OCI-LY3 (cell line): ENCODE measurements around the gene COBL.

Experiments
- H2AFZ ChIP-seq: fragments of 200-600, 300-600 bp; shearing (Covaris generic); 2 replicates; pipeline ENCODE4 v1.6.0; 2014; ENCODE audit warnings: antibody characterized with exemption, low read depth, low read length
- H3K27ac ChIP-seq: fragments of 200-600, 300-600 bp; sonication (generic); 2 replicates; pipeline ENCODE4 v1.5.1; 2014; ENCODE audit warnings: mild to moderate bottlenecking, low read length, moderate library complexity, mixed read lengths
- H3K27me3 ChIP-seq: fragments of 200-600, 300-600 bp; sonication (generic); 2 replicates; pipeline ENCODE4 v1.6.1; 2014; ENCODE audit warnings: low read depth, low read length, mixed read lengths
- H3K36me3 ChIP-seq: fragments of 200-600, 300-600 bp; sonication (generic); replicated peaks from 2 replicates; pipeline ENCODE3; 2014; ENCODE audit warnings: low read depth, low read length, mixed read lengths
- H3K4me1 ChIP-seq: fragments of 300-600, 200-600 bp; sonication (generic); 2 replicates; pipeline ENCODE4 v1.6.1; 2014; ENCODE audit warnings: low read length, mixed read lengths
- H3K4me2 ChIP-seq: fragments of 200-600, 300-600 bp; sonication (generic); 2 replicates; pipeline ENCODE4 v1.6.1; 2014; ENCODE audit warnings: low read length, mixed read lengths
- H3K4me3 ChIP-seq: fragments of 300-600, 200-600 bp; sonication (generic); 2 replicates; pipeline ENCODE4 v1.5.1; 2014; ENCODE audit warnings: antibody characterized with exemption, mild to moderate bottlenecking, low read length, moderate library complexity
- H3K79me2 ChIP-seq: fragments of 300-600, 200-600 bp; shearing (Covaris generic); 2 replicates; pipeline ENCODE4 v1.6.1; 2014; ENCODE audit warnings: mild to moderate bottlenecking, low read length, mixed read lengths
- H3K9ac ChIP-seq: fragments of 300-600, 200-600 bp; shearing (Covaris generic); 2 replicates; pipeline ENCODE4 v1.6.0; 2014; ENCODE audit warnings: mild to moderate bottlenecking, low read length, moderate library complexity
- H3K9me3 ChIP-seq: fragments of 200-600, 300-600 bp; shearing (Covaris generic); 2 replicates; pipeline ENCODE4 v1.6.1; 2014; ENCODE audit warnings: low read length, mixed read lengths; ENCODE audit not compliant: insufficient read depth
- H4K20me1 ChIP-seq: fragments of 200-600, 300-600 bp; sonication (generic); 2 replicates; pipeline ENCODE4 v1.6.1; 2016; ENCODE audit warnings: low read length, mixed read lengths; ENCODE audit not compliant: insufficient read depth
- EZH2phosphoT487 ChIP-seq: fragments of 200-600 bp; shearing (Covaris generic); IDR thresholded peaks from 2 replicates; pipeline ENCODE4 v1.6.1; 2018; ENCODE audit warnings: antibody characterized with exemption, mixed run types, low read depth
- TF ChIP-seq, protein P1 (sequence below): fragments of 200-600, 300-600 bp; sonication (generic); IDR thresholded peaks from 2 replicates; pipeline ENCODE4 v1.5.1; 2014; ENCODE audit warnings: antibody characterized with exemption, low read length, low read depth

Gene COBL

DNA sequence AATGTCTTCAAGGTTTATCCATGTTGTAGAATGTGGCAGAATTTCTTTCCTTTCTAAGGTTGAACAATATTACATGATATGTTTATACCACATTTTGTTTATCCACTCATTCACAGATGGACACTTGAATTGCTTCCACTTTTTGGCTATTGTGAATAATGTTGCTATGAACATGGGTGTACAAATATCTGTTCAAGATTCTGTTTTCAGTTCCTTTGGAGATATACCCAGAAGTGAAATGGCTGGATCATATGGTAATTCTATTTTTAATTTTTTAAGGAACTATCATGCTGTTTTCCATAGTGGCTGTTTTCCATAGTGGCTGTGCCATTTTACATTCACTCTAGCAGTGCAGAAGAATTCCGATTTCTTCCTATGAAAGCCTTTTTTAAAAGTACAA is 339.2 kb downstream of the COBL start:
- no peaks in the 10 kb centered on the region for H3K79me2 ChIP-seq
- no peaks in the 10 kb centered on the region for H3K4me1 ChIP-seq
- H3K4me2 ChIP-seq = no peak overlapping the region
- no peaks in the 10 kb centered on the region for H3K36me3 ChIP-seq
- peaks cover 8% of the 10 kb centered on the region; the same call in 1 of the 2 replicates for H3K27me3 ChIP-seq
- TF ChIP-seq, protein P1, sequence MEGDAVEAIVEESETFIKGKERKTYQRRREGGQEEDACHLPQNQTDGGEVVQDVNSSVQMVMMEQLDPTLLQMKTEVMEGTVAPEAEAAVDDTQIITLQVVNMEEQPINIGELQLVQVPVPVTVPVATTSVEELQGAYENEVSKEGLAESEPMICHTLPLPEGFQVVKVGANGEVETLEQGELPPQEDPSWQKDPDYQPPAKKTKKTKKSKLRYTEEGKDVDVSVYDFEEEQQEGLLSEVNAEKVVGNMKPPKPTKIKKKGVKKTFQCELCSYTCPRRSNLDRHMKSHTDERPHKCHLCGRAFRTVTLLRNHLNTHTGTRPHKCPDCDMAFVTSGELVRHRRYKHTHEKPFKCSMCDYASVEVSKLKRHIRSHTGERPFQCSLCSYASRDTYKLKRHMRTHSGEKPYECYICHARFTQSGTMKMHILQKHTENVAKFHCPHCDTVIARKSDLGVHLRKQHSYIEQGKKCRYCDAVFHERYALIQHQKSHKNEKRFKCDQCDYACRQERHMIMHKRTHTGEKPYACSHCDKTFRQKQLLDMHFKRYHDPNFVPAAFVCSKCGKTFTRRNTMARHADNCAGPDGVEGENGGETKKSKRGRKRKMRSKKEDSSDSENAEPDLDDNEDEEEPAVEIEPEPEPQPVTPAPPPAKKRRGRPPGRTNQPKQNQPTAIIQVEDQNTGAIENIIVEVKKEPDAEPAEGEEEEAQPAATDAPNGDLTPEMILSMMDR = no peak
- no peak for TF ChIP-seq EZH2phosphoT487
- H3K9me3 ChIP-seq = no peaks in the 10 kb centered on the region
- H3K4me3 ChIP-seq = no peak overlapping the region
- H3K9ac ChIP-seq = no peak overlapping the region
- no peaks in the 10 kb centered on the region for H4K20me1 ChIP-seq
- no peak overlapping the region for H2AFZ ChIP-seq
- H3K27ac ChIP-seq = no peak overlapping the region

DNA sequence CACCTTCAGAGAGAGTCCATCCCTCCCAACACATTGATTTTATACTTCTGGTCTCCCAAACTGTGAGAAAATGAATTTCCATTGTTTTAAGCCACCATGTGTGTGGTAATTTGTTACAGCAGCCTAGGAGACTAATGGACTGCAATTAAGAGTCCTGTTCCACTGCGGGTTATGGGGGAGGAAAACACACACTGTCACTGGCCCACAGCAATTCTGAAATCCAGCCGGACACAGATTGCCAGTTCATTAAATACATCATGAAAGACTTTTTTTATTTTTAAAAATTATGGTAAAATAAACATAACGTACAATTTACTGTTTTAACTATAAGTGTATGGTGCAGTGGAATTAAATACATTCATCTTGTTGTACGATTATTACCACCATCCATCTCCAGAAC is 340.5 kb downstream of the COBL start:
- Histone ChIP-seq H3K27ac (no peak overlapping the region), H3K36me3 (no peaks in the 10 kb centered on the region), H2AFZ (no peak overlapping the region)

DNA sequence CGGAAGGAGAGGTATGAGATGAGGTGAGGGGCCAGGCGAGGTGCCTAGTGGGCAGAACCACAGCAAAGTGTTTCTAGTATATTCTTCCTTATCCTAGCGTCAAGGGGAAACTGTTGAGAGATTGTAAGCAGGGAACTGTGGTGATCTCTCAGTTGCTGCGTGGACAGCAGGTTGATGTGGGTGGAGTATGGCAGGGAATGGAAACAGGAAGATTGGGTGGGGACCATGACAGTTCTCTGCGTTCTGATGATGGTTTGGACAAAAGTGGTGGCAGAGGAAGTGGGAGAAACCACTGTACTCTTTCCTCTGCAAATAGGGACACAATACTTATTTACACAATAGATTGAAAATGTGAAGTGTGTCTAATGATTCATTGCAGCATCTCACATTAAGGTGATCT is 342.4 kb downstream of the COBL start:
- H3K4me3 ChIP-seq = no peak overlapping the region
- no peak for TF ChIP-seq EZH2phosphoT487
- TF ChIP-seq, protein P1 = no peak
- H3K4me2 ChIP-seq = no peak overlapping the region
- H3K36me3 ChIP-seq = no peaks in the 10 kb centered on the region
- H3K79me2 ChIP-seq = no peaks in the 10 kb centered on the region
- H3K27ac ChIP-seq = no peak overlapping the region
- H3K27me3 ChIP-seq = peaks cover 6% of the 10 kb centered on the region; the same call in 1 of the 2 replicates
- no peaks in the 10 kb centered on the region for H3K9me3 ChIP-seq
- H3K9ac ChIP-seq = no peak overlapping the region
- no peaks in the 10 kb centered on the region for H4K20me1 ChIP-seq
- no peaks in the 10 kb centered on the region for H3K4me1 ChIP-seq
- no peak overlapping the region for H2AFZ ChIP-seq

More for the DNA sequence above, 340.5 kb downstream of the COBL start:
- no peak overlapping the region for H3K9ac ChIP-seq
- H3K4me3 ChIP-seq = no peak overlapping the region
- H3K4me2 ChIP-seq = no peak overlapping the region
- H3K9me3 ChIP-seq = no peaks in the 10 kb centered on the region
- TF ChIP-seq, protein P1 = no peak
- no peak for TF ChIP-seq EZH2phosphoT487
- H3K79me2 ChIP-seq = no peaks in the 10 kb centered on the region
- no peaks in the 10 kb centered on the region for H4K20me1 ChIP-seq
- peaks cover 8% of the 10 kb centered on the region; the same call in 1 of the 2 replicates for H3K27me3 ChIP-seq
- H3K4me1 ChIP-seq = no peaks in the 10 kb centered on the region

DNA sequence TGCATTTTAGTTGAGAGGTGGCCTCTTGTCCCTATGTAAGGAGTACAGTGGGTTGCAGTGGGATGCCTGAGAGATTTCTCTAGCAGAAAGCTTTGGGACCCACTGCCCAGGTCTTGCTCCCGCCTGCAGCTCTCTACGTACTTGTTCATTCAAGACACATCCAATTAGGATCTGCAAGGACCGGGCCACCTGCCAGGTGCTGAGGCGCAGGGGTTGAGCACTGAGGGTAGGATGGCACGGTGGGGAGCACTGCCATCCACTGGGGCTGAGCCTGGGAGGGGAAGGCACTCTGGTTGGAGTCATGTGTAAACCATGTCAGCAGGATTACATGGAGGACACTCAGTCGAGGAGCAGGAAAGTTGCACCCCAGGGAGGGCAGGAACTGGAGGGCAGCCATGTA is 342.8 kb downstream of the COBL start:
- H3K79me2 ChIP-seq = no peaks in the 10 kb centered on the region
- no peak overlapping the region for H2AFZ ChIP-seq
- no peaks in the 10 kb centered on the region for H3K4me1 ChIP-seq
- TF ChIP-seq, protein P1 = no peak
- no peak for TF ChIP-seq EZH2phosphoT487
- no peaks in the 10 kb centered on the region for H4K20me1 ChIP-seq
- H3K4me3 ChIP-seq = no peak overlapping the region
- H3K9ac ChIP-seq = no peak overlapping the region
- H3K36me3 ChIP-seq = no peaks in the 10 kb centered on the region
- no peak overlapping the region for H3K27ac ChIP-seq
- peaks cover 3% of the 10 kb centered on the region; the same call in 1 of the 2 replicates for H3K27me3 ChIP-seq
- no peaks in the 10 kb centered on the region for H3K9me3 ChIP-seq
- no peak overlapping the region for H3K4me2 ChIP-seq
